ENCODE results near the gene ZNF124. TPM values are rescaled to one million over a fixed set of nuclear protein-coding genes. Genes with fewer than 3 reads are reported as not detected.

ZNF124 gene
- total and polyA plus RNA-seq, 2 of the 13 experiments (the other 11 are each of a cell fraction or from before 2014, with no cell fraction given): 9.7 to 134 TPM

DNA sequence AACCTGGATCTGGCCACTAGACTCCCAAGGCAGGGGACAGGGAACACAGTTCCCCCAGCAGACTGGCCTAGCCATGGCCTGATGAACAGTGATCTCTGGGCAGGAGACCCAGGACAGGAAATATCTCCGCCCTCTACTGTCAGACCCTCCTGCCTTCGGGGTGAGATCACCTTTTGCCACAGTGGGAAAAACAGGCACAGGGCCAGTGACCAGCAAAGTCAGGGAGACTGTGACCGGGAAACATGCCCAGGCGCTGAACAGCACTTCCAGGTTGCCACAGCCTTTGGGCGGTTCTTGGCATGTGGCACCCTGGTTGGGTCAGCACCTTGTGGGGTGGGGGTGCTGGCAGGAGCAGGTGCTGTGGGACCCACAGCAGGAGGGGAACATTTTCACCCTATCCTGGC, 58.7 kb downstream of the ZNF124 start (continued):
- TF ChIP-seq RARA (CRISPR knock-in tag; IDR thresholded peaks at IDR 0.05) (peak; percentile 59; the same call in 1 of the 2 replicates), ISL2 (CRISPR knock-in tag; IDR thresholded peaks at IDR 0.05) (no peak), ZFP41 (CRISPR knock-in tag; IDR thresholded peaks at IDR 0.05; ENCODE audit: borderline replicate concordance) (no peak), ZNF768 (CRISPR knock-in tag; IDR thresholded peaks at IDR 0.05) (peak; percentile 87), KAT8 (CRISPR knock-in tag; IDR thresholded peaks at IDR 0.05) (0 out of 2 replicates have a peak, but pooled peaks have one; percentile 14), ERF (CRISPR knock-in tag; IDR thresholded peaks at IDR 0.05) (peak; percentile 39; the same call in 1 of the 2 replicates), ZNF354B (CRISPR knock-in tag; IDR thresholded peaks at IDR 0.05) (no peak), ZNF782 (CRISPR knock-in tag; IDR thresholded peaks at IDR 0.05; ENCODE audit: borderline replicate concordance) (no peak), KDM2A (CRISPR knock-in tag; IDR thresholded peaks at IDR 0.05; ENCODE audit: borderline replicate concordance, low read depth) (no peak), SATB2 (CRISPR knock-in tag; IDR thresholded peaks at IDR 0.05) (no peak)
- TF ChIP-seq, protein P1, sequence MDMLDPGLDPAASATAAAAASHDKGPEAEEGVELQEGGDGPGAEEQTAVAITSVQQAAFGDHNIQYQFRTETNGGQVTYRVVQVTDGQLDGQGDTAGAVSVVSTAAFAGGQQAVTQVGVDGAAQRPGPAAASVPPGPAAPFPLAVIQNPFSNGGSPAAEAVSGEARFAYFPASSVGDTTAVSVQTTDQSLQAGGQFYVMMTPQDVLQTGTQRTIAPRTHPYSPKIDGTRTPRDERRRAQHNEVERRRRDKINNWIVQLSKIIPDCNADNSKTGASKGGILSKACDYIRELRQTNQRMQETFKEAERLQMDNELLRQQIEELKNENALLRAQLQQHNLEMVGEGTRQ (IDR thresholded peaks at IDR 0.05; ENCODE audit: low read depth, low read length): no peak
- TF ChIP-seq, protein P1 (CRISPR knock-in tag; IDR thresholded peaks at IDR 0.05; ENCODE audit: borderline replicate concordance): no peak
- TF ChIP-seq, protein P2, sequence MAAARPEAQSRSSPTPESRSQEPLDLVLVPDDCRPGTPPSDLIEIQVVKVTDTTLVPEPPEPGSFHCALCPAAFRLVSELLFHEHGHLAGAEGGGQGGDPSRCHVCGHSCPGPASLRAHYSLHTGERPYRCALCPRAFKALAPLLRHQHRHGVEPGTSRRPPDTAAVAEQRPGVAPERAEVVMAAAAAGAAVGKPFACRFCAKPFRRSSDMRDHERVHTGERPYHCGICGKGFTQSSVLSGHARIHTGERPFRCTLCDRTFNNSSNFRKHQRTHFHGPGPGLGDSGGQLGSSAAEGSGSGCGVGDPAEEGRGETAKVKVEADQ (CRISPR knock-in tag; IDR thresholded peaks at IDR 0.05; ENCODE audit: borderline replicate concordance): 0 out of 2 replicates have a peak, but pooled peaks have one; percentile 12

All from HepG2 (cell line).